ENCODE results near the gene SEMA3F.

SEMA3F gene

DNA sequence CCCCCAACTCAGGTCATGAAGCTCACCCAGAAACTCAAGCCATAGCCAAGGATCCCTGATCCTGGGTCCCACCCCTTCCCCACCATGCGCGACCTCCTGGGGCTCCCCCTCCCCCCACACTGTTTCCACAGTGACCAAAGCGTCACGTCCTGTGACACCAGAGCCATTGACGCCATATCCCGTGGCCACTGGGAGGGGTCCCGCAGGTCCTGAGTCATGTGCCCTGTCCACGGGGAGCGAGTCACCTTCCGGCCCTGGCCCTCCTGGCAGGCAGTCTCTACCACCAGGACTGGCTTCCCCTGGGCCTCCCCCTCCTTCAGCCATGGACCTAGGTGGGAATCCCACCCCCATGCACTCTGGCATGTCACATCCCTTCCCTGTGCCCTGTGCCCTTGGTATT, 15.6 kb downstream of the SEMA3F start:
- no peak for DNase-seq (ENCODE audit: low spot score)

GRCh38 chr3:50171540-50172301, 16.6 kb downstream of the SEMA3F start:
- DNase-seq (ENCODE audit: low spot score): no peak

DNA sequence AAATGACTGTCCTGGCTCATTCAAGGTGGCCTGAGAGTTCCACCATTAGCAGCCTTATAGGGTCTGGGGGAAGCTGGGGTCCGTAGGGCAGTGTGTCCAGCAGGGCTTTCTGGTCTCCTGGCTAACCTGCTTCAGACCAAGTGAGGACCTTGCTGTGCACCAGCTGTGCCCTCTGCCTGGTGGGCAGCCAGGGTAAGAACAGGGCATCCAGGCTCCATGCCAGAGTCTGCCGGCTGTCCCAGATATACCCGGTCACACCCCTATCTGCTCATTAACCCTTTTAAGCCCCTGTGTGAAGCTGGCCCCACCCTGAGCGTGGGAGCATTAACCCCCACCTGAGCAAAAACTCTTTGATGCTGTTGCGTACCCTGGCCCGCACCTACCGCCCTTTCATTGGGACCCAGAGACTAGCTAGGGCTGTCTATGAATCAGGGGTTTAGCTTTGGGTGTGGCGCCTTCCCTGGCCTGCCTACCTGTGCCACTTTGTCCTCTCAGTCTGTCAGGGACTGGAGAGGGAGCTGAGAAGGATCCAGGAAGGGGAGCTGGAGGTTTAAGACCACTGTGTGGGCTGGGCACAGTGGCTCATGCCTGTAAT, 17.6 kb downstream of the SEMA3F start:
- no peak for DNase-seq (ENCODE audit: low spot score)

GRCh38 chr3:50173685-50174516, 18.8 kb downstream of the SEMA3F start:
- no peak for DNase-seq (ENCODE audit: low spot score)

- no peak for DNase-seq (ENCODE audit: low spot score)
These were observed 19.4 kb downstream of the SEMA3F start for GRCh38 chr3:50174517-50174895.

DNA sequence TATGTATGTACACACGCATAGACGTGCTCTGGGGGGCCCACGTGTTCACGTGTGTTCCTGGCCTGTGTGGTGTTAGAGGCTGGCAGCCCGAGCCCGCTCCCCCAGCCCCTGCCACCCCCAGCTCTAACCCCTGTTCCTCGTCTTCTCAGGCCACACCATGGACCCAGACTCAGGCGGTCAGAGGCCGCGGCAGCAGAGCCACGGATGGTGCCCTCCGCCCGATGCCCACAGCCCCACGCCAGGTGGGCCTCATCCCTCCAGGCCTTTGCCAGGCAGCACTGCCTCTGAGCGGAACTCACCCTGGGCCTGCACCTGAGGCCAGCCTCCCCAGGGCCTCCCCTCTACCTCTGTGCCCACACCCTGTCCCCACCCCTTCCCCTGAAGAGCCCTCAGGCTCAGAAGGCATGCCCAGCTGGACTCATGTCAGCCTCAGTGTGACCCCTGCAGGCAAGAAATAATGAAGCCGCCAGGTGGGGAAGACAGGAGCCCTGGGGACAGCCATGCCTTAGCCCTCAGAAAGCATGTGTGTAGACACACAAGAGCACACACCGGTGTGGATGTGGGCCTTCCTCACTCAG, 19.9 kb downstream of the SEMA3F start:
- no peak for DNase-seq (ENCODE audit: low spot score)

- no peak for DNase-seq (ENCODE audit: low spot score)
These were observed 22.2 kb downstream of the SEMA3F start for GRCh38 chr3:50177346-50177745.

GRCh38 chr3:50179710-50180109, 24.6 kb downstream of the SEMA3F start:
- no peak for DNase-seq (ENCODE audit: low spot score)

- DNase-seq (ENCODE audit: low spot score): no peak
These were observed 26.9 kb downstream of the SEMA3F start for GRCh38 chr3:50181985-50182384.

DNA sequence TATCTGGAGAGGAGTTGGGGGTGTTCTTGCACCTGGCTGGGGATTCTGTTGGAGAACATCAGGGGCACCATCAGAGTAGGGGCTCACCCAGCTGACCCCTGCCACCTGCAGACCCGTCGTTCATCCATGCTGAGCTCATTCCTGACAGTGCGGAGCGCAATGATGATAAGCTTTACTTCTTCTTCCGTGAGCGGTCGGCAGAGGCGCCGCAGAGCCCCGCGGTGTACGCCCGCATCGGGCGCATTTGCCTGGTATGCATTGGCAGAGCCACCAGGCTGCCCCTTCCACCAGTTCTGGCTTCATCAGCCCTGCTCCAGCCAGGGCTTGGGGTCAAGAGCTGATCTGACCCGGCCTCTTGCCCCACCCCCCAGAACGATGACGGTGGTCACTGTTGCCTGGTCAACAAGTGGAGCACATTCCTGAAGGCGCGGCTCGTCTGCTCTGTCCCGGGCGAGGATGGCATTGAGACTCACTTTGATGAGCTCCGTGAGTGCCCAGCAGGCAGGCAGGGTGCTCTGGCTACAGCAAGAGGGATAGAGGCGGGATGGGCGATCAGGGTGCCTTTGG, 27.5 kb downstream of the SEMA3F start:
- DNase-seq (ENCODE audit: low spot score): no peak

GRCh38 chr3:50183755-50184154, 28.6 kb downstream of the SEMA3F start:
- DNase-seq (ENCODE audit: low spot score): no peak

- DNase-seq (ENCODE audit: low spot score): no peak
These were observed 29.3 kb downstream of the SEMA3F start for GRCh38 chr3:50184242-50184978.

- DNase-seq (ENCODE audit: low spot score): no peak
These were observed 30.1 kb downstream of the SEMA3F start for GRCh38 chr3:50185230-50185629.

- no peak for DNase-seq (ENCODE audit: low spot score)
These were observed 31.0 kb downstream of the SEMA3F start for GRCh38 chr3:50186096-50186495.

GRCh38 chr3:50187750-50188149, 32.6 kb downstream of the SEMA3F start:
- DNase-seq (ENCODE audit: low spot score): no peak

DNA sequence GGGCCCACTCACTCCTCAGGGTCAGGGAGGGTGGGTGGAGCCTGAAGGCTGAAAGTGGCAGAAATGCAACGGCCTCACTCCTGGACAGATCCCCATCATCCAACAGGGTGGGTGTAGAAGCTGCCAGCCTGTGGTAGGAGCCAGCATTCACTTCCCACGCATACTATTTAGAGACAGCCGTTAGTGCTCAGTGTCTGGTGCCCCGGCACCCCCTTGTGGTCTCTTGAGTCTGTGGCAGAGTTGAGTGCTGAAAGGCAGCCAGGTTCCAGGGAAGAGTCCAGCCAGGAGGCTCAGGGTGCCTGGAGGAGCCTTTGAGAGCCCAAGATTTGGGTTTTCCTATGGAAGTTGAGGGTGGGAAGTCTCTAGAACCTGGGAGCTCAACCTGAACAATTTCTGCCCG, 34.1 kb downstream of the SEMA3F start:
- peak; percentile 81 for DNase-seq (ENCODE audit: low spot score)

GRCh38 chr3:50189989-50190388, 34.9 kb downstream of the SEMA3F start:
- DNase-seq (ENCODE audit: low spot score): no peak

DNA sequence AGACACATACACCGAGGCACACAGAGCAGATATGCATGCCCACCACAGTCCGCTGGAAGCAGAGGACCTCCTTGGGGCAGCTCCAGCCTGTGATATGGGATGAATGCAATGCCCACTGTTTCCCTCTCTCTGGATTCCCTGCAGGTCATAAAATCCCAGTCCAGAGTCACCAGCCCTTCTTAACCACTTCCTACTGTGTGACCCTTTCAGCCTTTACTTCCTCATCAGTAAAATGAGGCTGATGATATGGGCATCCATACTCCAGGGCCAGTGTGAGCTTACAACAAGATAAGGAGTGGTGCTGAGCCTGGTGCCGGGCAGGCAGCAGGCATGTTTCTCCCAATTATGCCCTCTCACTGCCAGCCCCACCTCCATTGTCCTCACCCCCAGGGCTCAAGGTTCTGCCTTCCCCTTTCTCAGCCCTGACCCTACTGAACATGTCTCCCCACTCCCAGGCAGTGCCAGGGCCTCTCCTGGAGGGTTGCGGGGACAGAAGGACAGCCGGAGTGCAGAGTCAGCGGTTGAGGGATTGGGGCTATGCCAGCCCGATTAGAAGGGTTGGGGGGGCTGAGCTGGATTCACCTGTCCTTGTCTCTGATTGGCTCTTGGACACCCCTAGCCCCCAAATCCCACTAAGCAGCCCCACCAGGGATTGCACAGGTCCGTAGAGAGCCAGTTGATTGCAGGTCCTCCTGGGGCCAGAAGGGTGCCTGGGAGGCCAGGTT, 36.0 kb downstream of the SEMA3F start, which contains the start of gene GNAT1:
Gene GNAT1, plus strand, starts transcription at position 675 of the 725 bp plus-strand sequence. CDS start 116 bp downstream, outside the sequence.
- DNase-seq (ENCODE audit: low spot score): no peak

DNA sequence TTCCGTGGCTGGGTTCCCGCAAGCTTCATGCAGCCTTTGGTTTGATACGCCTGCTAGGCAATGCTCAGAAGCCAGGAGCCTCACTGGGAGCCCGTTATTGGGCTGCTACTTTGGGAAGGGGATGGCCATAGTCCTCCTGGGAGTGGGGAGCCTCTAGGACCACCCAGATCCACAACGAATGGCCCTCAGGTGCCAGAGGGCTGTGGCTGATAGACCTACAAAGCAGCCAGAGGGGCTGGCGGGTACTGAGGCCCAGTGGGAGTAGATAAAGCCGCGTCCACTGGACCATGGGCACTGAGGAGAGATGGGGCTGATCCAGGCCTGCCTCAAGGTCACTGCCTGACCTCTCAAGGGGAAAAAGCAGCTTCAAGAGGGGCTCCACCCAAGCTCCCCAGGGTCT, 37.0 kb downstream of the SEMA3F start:
- no peak for DNase-seq (ENCODE audit: low spot score)

DNA sequence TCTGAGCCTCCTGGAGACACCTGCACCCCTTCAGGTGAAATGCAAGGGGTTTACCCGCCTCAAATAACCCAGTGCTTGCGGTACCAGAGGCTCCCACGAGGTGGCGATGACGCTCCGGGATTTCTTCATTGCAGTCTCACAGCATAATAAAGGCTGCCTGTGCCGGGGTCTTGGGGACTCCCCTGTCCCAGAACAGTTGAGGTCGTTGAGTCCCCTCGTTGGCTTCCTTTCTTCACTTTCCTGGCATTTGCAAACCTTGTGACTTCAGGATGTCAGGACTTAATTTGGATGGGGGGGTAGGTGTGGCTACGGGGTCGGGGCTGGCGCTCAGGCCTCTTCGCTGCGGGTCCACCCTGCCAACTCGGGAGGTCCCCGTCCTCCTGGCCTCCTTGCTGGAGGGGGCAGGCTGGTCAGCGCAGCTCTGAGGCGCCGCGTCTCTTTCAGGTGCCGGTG, 37.6 kb downstream of the SEMA3F start:
- peak; percentile 77 for DNase-seq (ENCODE audit: low spot score)

GRCh38 chr3:50193286-50193685, 38.2 kb downstream of the SEMA3F start:
- no peak for DNase-seq (ENCODE audit: low spot score)

Data from cerebellar cortex (tissue), 1 donor.